HepG2 (cell line): Measurements from ENCODE around the gene PMIS2. TPM values are rescaled to one million over a fixed set of nuclear protein-coding genes. Genes with fewer than 3 reads are reported as not detected.

ENCODE experiments used
- ARID5B ChIP-seq: IDR thresholded peaks from 2 replicates; pipeline ENCODE4 v1.4.0; 2020; ENCODE audit warnings: mild to moderate bottlenecking, missing genetic modification reagents
- ATF2 ChIP-seq: sonication (generic); formaldehyde crosslinking; IDR thresholded peaks from 2 replicates; pipeline ENCODE4 v1.4.0; 2020; ENCODE audit warnings: missing genetic modification reagents
- CC2D1A ChIP-seq: sonication (generic); formaldehyde crosslinking; IDR thresholded peaks from 2 replicates; pipeline ENCODE4 v1.8.1; 2023; ENCODE audit warnings: mild to moderate bottlenecking, missing genetic modification reagents
- DNMT1 ChIP-seq: sonication (generic); formaldehyde crosslinking; IDR thresholded peaks from 2 replicates; pipeline ENCODE4 v1.5.1; 2020; ENCODE audit warnings: mild to moderate bottlenecking, missing genetic modification reagents
- ETV6 ChIP-seq: sonication (generic); formaldehyde crosslinking; conservative IDR thresholded peaks from 2 replicates; pipeline ENCODE4 v1.4.0; 2020; ENCODE audit warnings: missing genetic modification reagents
- KLF15 ChIP-seq: sonication (generic); formaldehyde crosslinking; IDR thresholded peaks from 2 replicates; pipeline ENCODE4 v1.8.1; 2023; ENCODE audit warnings: borderline replicate concordance, mild to moderate bottlenecking, inconsistent platforms, missing genetic modification reagents, mixed read lengths
- MXD1 ChIP-seq: sonication (generic); formaldehyde crosslinking; IDR thresholded peaks from 2 replicates; pipeline ENCODE4 v1.4.0; 2020; ENCODE audit warnings: mild to moderate bottlenecking, missing genetic modification reagents
- PITX1 ChIP-seq: sonication (generic); formaldehyde crosslinking; IDR thresholded peaks from 2 replicates; pipeline ENCODE4 v1.5.1; 2020; ENCODE audit warnings: mild to moderate bottlenecking, missing genetic modification reagents
- PTBP1 ChIP-seq: fragments of 200-400 bp; formaldehyde crosslinking; IDR thresholded peaks from 2 replicates; pipeline ENCODE4 v1.6.1; 2018; ENCODE audit warnings: low read length, low read depth; ENCODE audit not compliant: poor library complexity, severe bottlenecking
- RARA ChIP-seq: IDR thresholded peaks from 2 replicates; pipeline ENCODE4 v1.6.1; 2016; ENCODE audit warnings: missing genetic modification reagents, missing compliant biosample characterization
- RFX3 ChIP-seq: IDR thresholded peaks from 2 replicates; pipeline ENCODE4 v1.6.1; 2016; ENCODE audit warnings: missing biosample characterization, missing genetic modification reagents
- TGIF2 ChIP-seq: IDR thresholded peaks from 2 replicates; pipeline ENCODE4 v1.6.1; 2016; ENCODE audit warnings: control low read depth, missing compliant biosample characterization
- ZBTB4 ChIP-seq: sonication (generic); formaldehyde crosslinking; IDR thresholded peaks from 2 replicates; pipeline ENCODE4 v1.4.0; 2020; ENCODE audit warnings: missing genetic modification reagents, mild to moderate bottlenecking, borderline replicate concordance
- ZFP37 ChIP-seq: sonication (generic); formaldehyde crosslinking; IDR thresholded peaks from 2 replicates; pipeline ENCODE4 v1.4.0; 2020; ENCODE audit warnings: missing genetic modification reagents, borderline replicate concordance
- ZNF124 ChIP-seq: sonication (generic); formaldehyde crosslinking; IDR thresholded peaks from 2 replicates; pipeline ENCODE4 v1.4.0; 2020; ENCODE audit warnings: missing genetic modification reagents
- ZNF136 ChIP-seq: sonication (generic); formaldehyde crosslinking; IDR thresholded peaks from 2 replicates; pipeline ENCODE4 v1.8.1; 2022; ENCODE audit warnings: low read depth, mild to moderate bottlenecking, moderate library complexity, missing genetic modification reagents
- ZNF367 ChIP-seq: sonication (generic); formaldehyde crosslinking; IDR thresholded peaks from 2 replicates; pipeline ENCODE4 v1.4.0; 2020; ENCODE audit warnings: missing genetic modification reagents, borderline replicate concordance
- ZNF547 ChIP-seq: sonication (generic); formaldehyde crosslinking; IDR thresholded peaks from 2 replicates; pipeline ENCODE4 v1.5.1; 2020; ENCODE audit warnings: mild to moderate bottlenecking, missing genetic modification reagents
- ZNF670 ChIP-seq: sonication (generic); formaldehyde crosslinking; IDR thresholded peaks from 2 replicates; pipeline ENCODE4 v1.8.0; 2022; ENCODE audit warnings: mild to moderate bottlenecking, missing genetic modification reagents, borderline replicate concordance
- ZNF709 ChIP-seq: sonication (generic); formaldehyde crosslinking; IDR thresholded peaks from 2 replicates; pipeline ENCODE4 v1.5.0; 2020; ENCODE audit warnings: mild to moderate bottlenecking, missing genetic modification reagents
- ZNF75D ChIP-seq: sonication (generic); formaldehyde crosslinking; IDR thresholded peaks from 2 replicates; pipeline ENCODE4 v1.8.1; 2023; ENCODE audit warnings: missing genetic modification reagents, mild to moderate bottlenecking, borderline replicate concordance
- ZNF761 ChIP-seq: sonication (generic); formaldehyde crosslinking; conservative IDR thresholded peaks from 2 replicates; pipeline ENCODE4 v1.4.0; 2020; ENCODE audit warnings: mild to moderate bottlenecking, missing genetic modification reagents
- ZNF776 ChIP-seq: sonication (generic); formaldehyde crosslinking; IDR thresholded peaks from 2 replicates; pipeline ENCODE4 v1.4.0; 2020; ENCODE audit warnings: mild to moderate bottlenecking, missing genetic modification reagents
- polyA plus RNA-seq, 8 experiments: library from polyadenylated mRNA; depleted of rRNA in 3 of 8; stranded (reverse) in 7 of 8; unstranded in 1 of 8; fragments of >200 nt; fragmentation: Illumina TruSeq in 4 of 8; extraction: Trizol in 4 of 8; gene quantifications; 2 replicates each; pipeline versions ENCODE4 v1.2.1 to v1.2.3, GENCODE V29; 2011 to 2016; ENCODE audit warnings: low read depth in 4 of 8, missing spikeins in 1 of 8, mixed read lengths in 1 of 8; ENCODE audit not compliant: insufficient read depth in 1 of 8
- total RNA-seq, 5 experiments: library from RNA; depleted of rRNA; stranded (reverse); fragments of >200 nt; fragmentation: Illumina TruSeq; extraction: Trizol; gene quantifications; 2 replicates each; pipeline ENCODE4 v1.2.3, GENCODE V29; 2016; ENCODE audit warnings: low read depth in 1 of 5

PMIS2 gene
- total and polyA plus RNA-seq, 2 of the 13 experiments (the other 11 are each of a cell fraction or from before 2014, with no cell fraction given): not detected

GRCh38 chr19:35569281-35569781 is 16.6 kb upstream of the PMIS2 start (continued):
- TF ChIP-seq ATF2 (peak; percentile 64; the same call in 1 of the 2 replicates), ZNF75D (CRISPR knock-in tag) (no peak), MXD1 (CRISPR knock-in tag) (no peak), RFX3 (no peak), DNMT1 (no peak), ZNF709 (no peak), ZNF670 (CRISPR knock-in tag) (no peak), PITX1 (CRISPR knock-in tag) (peak; percentile 81; the same call in 1 of the 2 replicates), ARID5B (CRISPR knock-in tag) (peak; percentile 82), ZBTB4 (CRISPR knock-in tag) (no peak), KLF15 (CRISPR knock-in tag) (no peak), ZNF136 (CRISPR knock-in tag) (no peak), TGIF2 (CRISPR knock-in tag) (0 out of 2 replicates have a peak, but pooled peaks have one; percentile 49), RARA (CRISPR knock-in tag) (peak; percentile 90), ZFP37 (CRISPR knock-in tag) (no peak), ETV6 (CRISPR knock-in tag) (no peak), ZNF761 (no peak), CC2D1A (CRISPR knock-in tag) (no peak), ZNF547 (CRISPR knock-in tag) (peak; percentile 52; the same call in 1 of the 2 replicates), ZNF776 (CRISPR knock-in tag) (no peak), PTBP1 (no peak), ZNF367 (no peak), ZNF124 (no peak)
